ENCODE data around the gene TREM1.
"Not testable (repeated sequence)": the region's sequence is repeated elsewhere in the genome, so short reads cannot be mapped to it uniquely, and the experiment has no call there.

Gene TREM1

DNA sequence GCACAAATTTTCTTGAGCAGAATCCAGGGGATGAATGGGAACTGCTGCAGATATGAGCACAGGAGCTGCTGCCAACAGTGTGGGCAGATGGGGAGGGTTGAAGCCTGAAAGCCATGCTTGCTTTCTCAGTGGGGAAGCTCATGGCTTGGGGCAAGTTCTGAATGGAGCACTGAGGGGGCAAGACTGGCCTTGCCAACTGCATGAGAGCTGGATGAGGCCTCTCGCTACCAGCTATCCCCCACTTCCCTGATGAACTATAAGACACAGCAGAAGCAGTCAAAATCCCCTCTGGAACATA, 28.3 kb downstream of the TREM1 start:
- DNase-seq (ENCODE audit: low read depth in 3 of 3) = no peak

- DNase-seq (ENCODE audit: low read depth in 3 of 3) = no peak
Observed at GRCh38 chr6:41257369-41258195, 28.9 kb downstream of the TREM1 start.

GRCh38 chr6:41256383-41256782, 30.1 kb downstream of the TREM1 start:
- no peak for DNase-seq (ENCODE audit: low read depth in 3 of 3)

- no peak for DNase-seq (ENCODE audit: low read depth in 3 of 3)
Observed at GRCh38 chr6:41255638-41256246, 30.7 kb downstream of the TREM1 start.

GRCh38 chr6:41255110-41255509, 31.4 kb downstream of the TREM1 start:
- no peak for DNase-seq (ENCODE audit: low read depth in 3 of 3)

GRCh38 chr6:41252401-41253169, 33.9 kb downstream of the TREM1 start:
- DNase-seq (ENCODE audit: low read depth in 3 of 3) = no peak

DNA sequence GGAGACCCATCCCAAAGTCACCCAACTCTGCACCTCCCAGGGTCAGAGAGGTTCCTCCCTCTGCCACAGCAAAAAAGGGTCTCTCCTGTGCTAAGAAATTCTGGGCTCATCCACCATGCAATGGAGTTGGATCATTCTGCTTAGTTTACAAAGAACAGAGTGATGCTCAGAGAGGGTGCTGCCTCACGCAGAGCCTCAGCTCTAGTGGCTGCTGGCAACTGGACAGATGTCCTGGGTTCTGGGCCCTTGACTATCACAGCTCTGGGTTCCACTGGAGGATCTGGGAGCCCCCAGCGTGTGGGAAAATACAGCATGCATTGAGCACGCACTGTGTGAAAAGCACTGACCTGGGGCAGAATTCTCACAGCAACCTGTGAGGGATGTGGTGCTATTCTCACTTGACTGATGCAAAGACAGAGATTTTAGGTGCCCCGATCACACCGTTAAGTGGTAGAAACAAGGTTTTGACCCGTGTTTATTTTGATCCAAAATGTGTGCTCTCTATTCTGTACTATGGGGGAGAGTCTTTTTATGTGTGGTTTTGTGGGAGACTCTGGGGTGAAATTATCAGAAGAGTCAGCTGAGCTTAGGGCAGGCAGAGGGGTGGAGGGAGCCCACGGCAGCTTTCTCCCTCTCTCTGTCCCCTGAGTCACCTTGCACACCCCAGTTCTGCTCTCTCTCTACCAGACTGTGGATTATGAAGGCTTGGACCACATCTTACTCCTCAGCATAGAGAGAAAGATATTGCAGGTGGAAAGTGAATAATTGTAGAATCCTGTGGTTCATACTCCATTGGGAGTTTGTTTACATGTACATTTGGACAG, 38.4 kb downstream of the TREM1 start:
- DNase-seq (ENCODE audit: low read depth in 3 of 3) = no peak

GRCh38 chr6:41247288-41247865, 39.1 kb downstream of the TREM1 start:
- no peak for DNase-seq (ENCODE audit: low read depth in 3 of 3)

- not testable (repeated sequence) for DNase-seq (ENCODE audit: low read depth in 3 of 3)
Observed at GRCh38 chr6:41246529-41246928, 40.0 kb downstream of the TREM1 start.

DNA sequence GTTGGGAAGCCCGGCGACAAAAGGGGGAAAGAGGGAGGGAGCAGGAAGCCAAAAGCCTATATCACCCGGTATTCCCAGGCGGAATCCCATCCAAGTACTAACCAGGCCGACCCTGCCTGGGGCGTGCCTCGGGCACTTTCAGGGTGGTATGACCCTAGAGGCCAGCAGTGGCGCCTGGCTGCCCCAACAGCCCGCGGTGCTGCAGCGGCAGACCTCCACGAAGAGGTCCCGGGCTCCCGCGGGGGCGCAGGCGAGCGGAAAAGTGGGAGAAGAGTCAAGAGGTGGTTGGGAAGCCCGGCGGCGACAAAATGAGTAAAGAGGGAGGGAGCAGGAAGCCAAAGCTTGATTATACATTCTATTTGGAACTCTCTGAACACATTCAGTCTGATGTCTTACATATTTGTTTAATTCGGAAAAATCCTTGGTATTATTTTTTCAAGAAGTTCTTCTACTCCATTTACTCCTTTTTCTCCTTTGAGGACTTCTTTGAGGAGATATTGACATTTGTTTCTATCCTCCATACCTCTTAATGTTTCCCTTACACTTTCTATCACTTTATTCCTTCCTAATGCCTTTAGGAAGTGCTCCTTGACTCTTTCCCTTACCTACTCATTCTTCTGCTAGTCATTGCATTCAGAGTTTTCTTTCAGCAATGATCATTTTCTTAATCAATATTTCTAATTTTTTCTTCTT, 46.9 kb downstream of the TREM1 start:
- DNase-seq (ENCODE audit: low read depth in 3 of 3) = no peak

DNA sequence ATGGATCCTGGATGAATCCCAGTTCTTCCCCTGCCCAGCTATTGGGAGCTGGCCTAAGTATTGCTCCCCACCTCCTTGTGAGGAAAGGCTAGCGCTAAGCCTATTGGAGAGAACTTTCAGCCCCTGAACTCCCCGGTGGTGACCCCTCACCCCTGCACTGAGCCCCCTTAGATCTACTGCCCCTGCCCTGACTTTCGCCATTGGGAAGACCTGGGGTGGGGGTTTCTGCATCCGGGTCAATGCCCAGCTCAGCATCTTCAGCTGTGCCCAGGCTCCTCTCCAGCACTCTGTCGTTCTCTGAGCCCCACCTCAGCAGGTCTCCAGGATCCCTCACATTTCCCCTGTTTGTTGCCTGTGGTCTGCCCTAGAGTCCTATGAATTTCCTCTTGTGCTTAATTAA, 49.4 kb downstream of the TREM1 start:
- DNase-seq (ENCODE audit: low read depth in 3 of 3) = no peak

DNA sequence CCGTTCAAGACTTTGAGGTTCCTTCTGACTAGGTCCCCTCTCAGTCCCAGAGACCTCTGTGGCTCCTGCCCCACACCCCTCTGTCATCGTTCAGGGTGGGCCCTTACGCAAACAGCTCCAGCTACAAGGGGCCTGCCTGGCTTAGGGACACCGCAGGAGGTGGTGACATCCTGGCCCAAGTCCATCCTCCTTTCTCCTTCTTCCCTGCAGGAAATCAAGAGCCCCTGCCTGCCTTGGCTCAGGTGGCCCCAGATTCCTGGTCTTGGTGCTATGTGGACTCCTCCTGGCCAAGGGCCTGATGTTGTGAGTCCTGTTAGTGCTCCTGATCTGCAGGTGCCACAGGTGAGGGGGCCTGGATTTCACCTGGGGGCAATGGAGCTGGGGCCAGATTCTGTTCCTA, 50.2 kb downstream of the TREM1 start:
- no peak for DNase-seq (ENCODE audit: low read depth in 3 of 3)

DNA sequence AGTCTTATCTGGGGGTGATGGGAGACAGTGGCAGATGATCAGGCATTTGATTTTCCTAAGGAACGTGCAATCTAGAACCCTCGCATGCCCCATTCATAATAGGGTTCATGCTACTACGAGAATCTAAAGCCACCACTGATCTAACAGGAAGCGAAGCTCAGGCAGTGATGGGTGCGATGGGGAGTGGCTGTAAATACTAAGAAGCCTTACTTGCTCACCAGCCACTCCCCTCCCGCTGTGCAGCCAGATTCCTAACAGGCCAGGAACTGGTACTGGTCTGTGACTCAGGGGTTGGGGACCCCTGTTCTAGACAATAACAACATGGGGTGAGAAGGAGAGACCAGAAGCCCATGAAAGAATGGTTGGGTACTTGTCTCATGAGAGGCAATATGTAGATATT, 53.8 kb downstream of the TREM1 start:
- DNase-seq (ENCODE audit: low read depth in 3 of 3) = no peak

DNA sequence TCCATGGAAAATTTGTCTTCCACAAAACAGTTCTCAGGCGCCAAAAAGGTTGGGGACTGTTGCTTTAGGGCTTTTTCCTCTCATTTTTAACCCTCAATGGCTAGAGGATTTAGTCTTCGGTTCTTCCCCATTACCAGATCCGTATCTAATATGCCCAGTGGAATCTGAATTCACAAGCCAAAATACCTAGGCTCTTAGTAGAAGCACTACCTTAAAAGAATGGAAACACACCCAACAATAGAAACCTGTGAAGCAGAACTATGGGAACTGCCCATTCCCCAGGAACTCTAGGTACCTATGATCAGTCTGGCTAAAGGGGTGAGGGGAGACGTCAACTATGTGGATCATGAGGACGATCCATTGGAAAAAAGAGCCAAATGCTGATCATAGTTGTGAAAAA, 55.2 kb downstream of the TREM1 start:
- DNase-seq (ENCODE audit: low read depth in 3 of 3) = no peak

DNA sequence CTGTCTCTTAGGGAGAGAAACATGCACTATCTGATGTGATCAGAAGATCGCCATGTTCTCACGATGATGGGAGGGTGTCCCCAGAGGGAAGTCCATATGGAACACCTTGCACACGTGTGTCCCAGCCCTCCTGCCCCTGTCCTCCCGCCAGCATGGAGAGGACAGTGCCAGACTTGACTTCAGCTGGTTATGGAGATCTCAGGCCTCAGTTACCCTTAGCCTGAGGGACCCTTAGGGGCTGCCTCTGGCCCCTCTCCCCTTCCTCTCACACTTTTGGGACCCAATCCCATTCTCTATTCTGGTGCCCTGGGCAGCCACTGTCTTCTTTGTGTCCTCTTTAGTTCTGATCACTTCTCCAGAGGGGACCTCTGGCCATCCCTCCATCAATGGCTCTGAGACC, 56.8 kb downstream of the TREM1 start:
- DNase-seq (ENCODE audit: low read depth in 3 of 3) = no peak

- no peak for DNase-seq (ENCODE audit: low read depth in 3 of 3)
Observed at GRCh38 chr6:41228616-41229015, 57.9 kb downstream of the TREM1 start.

GRCh38 chr6:41228096-41228495, 58.4 kb downstream of the TREM1 start, which contains the start of gene TREML4:
Gene TREML4 (plus strand): TSS chr6:41228349. CDS start chr6:41228428, 79 bp downstream.
- no peak for DNase-seq (ENCODE audit: low read depth in 3 of 3)

DNA sequence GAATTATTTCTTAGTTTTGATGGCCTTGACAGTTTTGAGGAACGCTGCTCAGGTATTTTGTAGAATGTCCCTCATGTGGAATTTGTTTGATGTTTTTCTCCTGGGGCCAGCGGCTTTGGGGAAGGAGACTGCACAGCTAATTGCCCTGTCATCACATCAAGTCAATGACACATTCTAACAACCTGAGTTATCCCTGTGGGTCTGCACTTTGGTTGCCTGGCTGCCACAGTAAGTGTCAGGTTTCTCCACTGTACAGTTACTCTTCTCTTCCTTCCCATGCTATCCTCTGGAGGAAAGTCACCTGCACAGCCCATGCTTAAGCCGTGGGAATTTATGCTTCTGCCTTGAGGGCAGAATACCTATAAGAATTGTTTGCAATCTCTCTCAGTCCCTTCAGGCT, 59.7 kb downstream of the TREM1 start:
- no peak for DNase-seq (ENCODE audit: low read depth in 3 of 3)

GRCh38 chr6:41224800-41225199, 61.7 kb downstream of the TREM1 start:
- DNase-seq (ENCODE audit: low read depth in 3 of 3) = no peak

Measured in stimulated activated CD4-positive, alpha-beta T cell treated with anti-CD3 and anti-CD28 coated beads, TNF-alpha, amount 100 ng/mL, for 4 hours (primary cell).